AG04449 (cell line): ENCODE results near the gene MLH3.

ENCODE experiments used
- CTCF ChIA-PET: fragments of 350-600 bp; formaldehyde crosslinking; extraction: SDS; loops from one replicate; lab custom pipeline; 2021; ENCODE audit warnings: antibody characterized with exemption; lab: Yijun Ruan, JAX
- POLR2A ChIA-PET: fragments of 400-600, 350-600 bp; formaldehyde crosslinking; extraction: SDS; loops from one replicate; lab custom pipeline; 2020; ENCODE audit warnings: antibody characterized with exemption, inconsistent platforms; lab: Yijun Ruan, JAX
- DNase-seq: peaks from one replicate; pipeline ENCODE4 v3.0.0-alpha.2; 2010; ENCODE audit warnings: low read depth, low spot score
- H3K4me3 ChIP-seq: 2 replicates; pipeline ENCODE4 v1.5.1; 2011; ENCODE audit warnings: low read depth, mild to moderate bottlenecking, control low read depth, low read length
- CTCF ChIP-seq: IDR thresholded peaks from one replicate; pipeline ENCODE4 v1.5.1; 2011; ENCODE audit warnings: mild to moderate bottlenecking, moderate library complexity, low read length, control low read depth, inconsistent platforms; ENCODE audit not compliant: insufficient read depth; ENCODE audit errors: missing control alignments

MLH3 gene

GRCh38 chr14:75040959-75041358 lies 10.3 kb downstream of the MLH3 start:
- ChIA-PET CTCF (interaction anchor here (1.6 kb wide), 2 partner anchors 11 to 23 kb away, joined by 4 to 5 read pairs; no protein-coding TSS in a partner anchor), POLR2A (no interaction called here)
- H3K4me3 ChIP-seq = no peak overlapping the region
- no peak for DNase-seq
- no peak for TF ChIP-seq CTCF

GRCh38 chr14:75040507-75040906 lies 10.8 kb downstream of the MLH3 start:
- ChIA-PET POLR2A (no interaction called here), CTCF (interaction anchor here (1.6 kb wide), 1 partner anchor 10 kb away, joined by 5 read pairs; no protein-coding TSS in a partner anchor)
- DNase-seq = no peak
- TF ChIP-seq CTCF = no peak
- no peak overlapping the region for H3K4me3 ChIP-seq

GRCh38 chr14:75032939-75033338 lies 18.3 kb downstream of the MLH3 start:
- POLR2A ChIA-PET = no interaction called here

DNA sequence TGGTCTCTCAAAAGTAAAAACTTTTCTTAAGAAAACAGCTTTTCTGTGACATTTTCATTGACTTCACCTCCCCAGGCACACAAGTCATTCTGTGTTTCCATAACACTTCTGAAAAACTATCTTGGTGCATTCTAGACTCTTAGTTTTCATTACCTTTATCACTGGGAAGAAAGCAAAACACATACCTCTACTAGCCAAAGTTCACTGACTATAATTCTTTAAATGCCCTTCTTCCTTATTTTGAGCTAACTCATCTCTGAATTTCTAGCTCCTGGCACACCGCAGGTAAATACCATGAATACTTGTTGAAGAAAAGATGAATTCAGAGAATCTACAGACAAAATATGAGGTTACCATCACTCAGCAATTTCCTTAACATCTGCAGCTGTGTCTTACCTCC lies 21.1 kb downstream of the MLH3 start:
- no peak for TF ChIP-seq CTCF
- DNase-seq = no peak
- H3K4me3 ChIP-seq = no peak overlapping the region
- POLR2A ChIA-PET = no interaction called here
- CTCF ChIA-PET = interaction anchor here (0.9 to 1.3 kb wide), 2 partner anchors 11 to 125 kb away, joined by 3 to 5 read pairs; no protein-coding TSS in a partner anchor

More at GRCh38 chr14:75032939-75033338, 18.3 kb downstream of the MLH3 start:
- CTCF ChIA-PET = interaction anchor here (0.8 kb wide), 1 partner anchor 9 kb away, joined by 3 read pairs; no protein-coding TSS in a partner anchor
- TF ChIP-seq CTCF = no peak
- no peak for DNase-seq
- H3K4me3 ChIP-seq = no peak overlapping the region

GRCh38 chr14:75025876-75026275 lies 25.4 kb downstream of the MLH3 start:
- H3K4me3 ChIP-seq = no peak overlapping the region
- TF ChIP-seq CTCF = no peak
- POLR2A ChIA-PET = no interaction called here
- CTCF ChIA-PET = interaction anchor here (1.1 to 1.6 kb wide), 2 partner anchors 23 to 36 kb away, joined by 3 to 4 read pairs; partner anchors contain the start of gene EIF2B2
- DNase-seq = no peak

- H3K4me3 ChIP-seq = no peak overlapping the region
- no peak for DNase-seq
- no peak for TF ChIP-seq CTCF
- CTCF ChIA-PET = interaction anchor here (1.3 to 1.6 kb wide), 3 partner anchors 36 to 166 kb away, joined by 3 to 8 read pairs (median 3); no protein-coding TSS in a partner anchor
- POLR2A ChIA-PET = interaction anchor here (0.6 kb wide), 1 partner anchor 24 kb away, joined by 3 read pairs; no protein-coding TSS in a partner anchor
Observed at GRCh38 chr14:75025082-75025481, 26.2 kb downstream of the MLH3 start.
